ENCODE measurements around the gene ALX1. TPM values are rescaled to one million over a fixed set of nuclear protein-coding genes. Genes with fewer than 3 reads are reported as not detected.

The ALX1 gene
- polyA plus RNA-seq, 1 experiment, result not detected

DNA sequence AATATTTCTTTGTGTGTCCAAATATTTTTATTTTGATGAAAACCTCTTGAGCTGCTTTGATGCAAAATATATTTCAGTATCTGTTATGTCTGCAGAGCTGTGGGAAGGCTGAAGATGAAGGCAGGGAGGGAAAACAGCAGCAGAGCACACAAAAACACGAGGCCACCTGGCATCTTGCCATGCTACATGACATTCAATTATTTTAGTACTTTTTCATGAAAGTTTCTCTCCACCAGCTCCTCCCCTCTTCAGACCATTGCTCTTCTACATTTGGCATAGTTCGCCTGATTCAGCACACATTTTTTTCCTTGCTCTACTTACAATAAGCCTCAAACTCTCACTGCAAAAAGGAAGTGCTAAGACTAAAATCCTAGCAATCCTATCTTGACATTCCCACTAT is 4.6 kb upstream of the ALX1 start:
- POLR2A ChIA-PET, result no interaction called here
- peaks cover 24% of the 10 kb centered on the region for H3K27me3 ChIP-seq (ENCODE audit: control insufficient read depth, insufficient read depth, low read length)

DNA sequence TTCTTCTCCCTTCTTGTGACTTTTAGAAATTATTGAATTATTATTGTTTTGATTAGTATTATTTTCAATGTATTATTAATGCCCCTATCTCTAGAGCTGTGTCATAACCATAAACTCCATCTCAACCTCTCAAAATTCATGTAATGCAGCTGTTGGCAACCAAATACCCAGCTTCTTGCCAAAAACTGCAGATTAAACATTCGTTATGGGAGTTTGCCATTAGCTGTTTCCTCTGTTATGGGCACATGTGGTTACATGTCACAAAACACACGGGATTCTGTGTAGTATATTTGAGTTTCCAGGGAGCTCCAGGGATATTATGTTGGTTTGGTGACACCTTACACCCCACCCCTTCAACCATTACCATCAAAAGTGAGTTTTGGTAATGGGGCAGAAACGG is 2.8 kb upstream of the ALX1 start:
- TF ChIP-seq, protein P1, sequence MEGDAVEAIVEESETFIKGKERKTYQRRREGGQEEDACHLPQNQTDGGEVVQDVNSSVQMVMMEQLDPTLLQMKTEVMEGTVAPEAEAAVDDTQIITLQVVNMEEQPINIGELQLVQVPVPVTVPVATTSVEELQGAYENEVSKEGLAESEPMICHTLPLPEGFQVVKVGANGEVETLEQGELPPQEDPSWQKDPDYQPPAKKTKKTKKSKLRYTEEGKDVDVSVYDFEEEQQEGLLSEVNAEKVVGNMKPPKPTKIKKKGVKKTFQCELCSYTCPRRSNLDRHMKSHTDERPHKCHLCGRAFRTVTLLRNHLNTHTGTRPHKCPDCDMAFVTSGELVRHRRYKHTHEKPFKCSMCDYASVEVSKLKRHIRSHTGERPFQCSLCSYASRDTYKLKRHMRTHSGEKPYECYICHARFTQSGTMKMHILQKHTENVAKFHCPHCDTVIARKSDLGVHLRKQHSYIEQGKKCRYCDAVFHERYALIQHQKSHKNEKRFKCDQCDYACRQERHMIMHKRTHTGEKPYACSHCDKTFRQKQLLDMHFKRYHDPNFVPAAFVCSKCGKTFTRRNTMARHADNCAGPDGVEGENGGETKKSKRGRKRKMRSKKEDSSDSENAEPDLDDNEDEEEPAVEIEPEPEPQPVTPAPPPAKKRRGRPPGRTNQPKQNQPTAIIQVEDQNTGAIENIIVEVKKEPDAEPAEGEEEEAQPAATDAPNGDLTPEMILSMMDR (IDR thresholded peaks at IDR 0.05; ENCODE audit: insufficient read depth, low read depth, low read length), result no peak
- no peak for DNase-seq (ENCODE audit: low read depth)
- H3K36me3 ChIP-seq (ENCODE audit: control insufficient read depth, insufficient read depth, low read length), result no peaks in the 10 kb centered on the region
- ChIA-PET CTCF (no interaction called here), POLR2A (no interaction called here)
- peaks cover 32% of the 10 kb centered on the region for H3K27me3 ChIP-seq (ENCODE audit: control insufficient read depth, insufficient read depth, low read length)
- no peak overlapping the region for H3K4me3 ChIP-seq (ENCODE audit: low read depth, low read length)

More for the DNA sequence above, 4.6 kb upstream of the ALX1 start:
- Histone ChIP-seq H3K4me3 (ENCODE audit: low read depth, low read length) (no peak overlapping the region), H3K36me3 (ENCODE audit: control insufficient read depth, insufficient read depth, low read length) (no peaks in the 10 kb centered on the region)
- DNase-seq (ENCODE audit: low read depth), result no peak
- TF ChIP-seq, protein P1 (IDR thresholded peaks at IDR 0.05; ENCODE audit: insufficient read depth, low read depth, low read length), result no peak
- CTCF ChIA-PET, result no interaction called here

DNA sequence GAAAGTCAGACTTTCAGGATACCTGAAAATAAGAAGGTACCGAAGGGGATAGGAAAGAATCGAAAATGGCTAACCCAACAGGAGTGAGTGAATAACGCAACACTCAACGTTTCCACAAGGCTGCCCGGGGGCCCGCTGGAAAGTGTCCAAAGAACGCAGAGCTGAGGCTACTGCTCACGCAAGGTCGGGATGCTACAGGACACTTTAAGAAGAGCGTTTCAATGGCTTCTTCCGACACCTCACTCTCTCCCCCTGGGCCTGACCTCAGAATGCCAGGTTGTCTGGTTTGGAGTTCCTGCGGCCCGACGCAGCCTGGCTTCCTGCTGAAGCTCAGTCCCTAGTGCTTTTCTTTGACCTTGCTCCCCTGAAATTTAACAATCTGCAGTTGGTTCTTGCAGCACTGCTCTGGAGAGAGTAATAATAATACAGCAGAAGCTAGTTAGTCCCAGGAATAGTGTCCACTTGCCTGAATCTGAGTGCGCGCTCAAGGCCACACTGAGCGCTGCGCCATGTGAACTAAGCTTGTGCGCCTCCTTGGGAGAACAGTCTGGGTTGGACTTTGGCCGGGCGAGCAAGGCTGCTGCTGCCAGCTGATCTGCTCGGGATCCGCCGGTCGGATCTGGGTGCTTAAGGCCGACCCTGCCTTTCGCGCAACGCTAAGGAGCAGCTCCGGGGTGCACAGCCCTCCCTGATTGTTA is 2.0 kb upstream of the ALX1 start:
- Histone ChIP-seq H3K4me3 (ENCODE audit: low read depth, low read length) (no peak overlapping the region), H3K36me3 (ENCODE audit: control insufficient read depth, insufficient read depth, low read length) (no peaks in the 10 kb centered on the region), H3K27me3 (ENCODE audit: control insufficient read depth, insufficient read depth, low read length) (peaks cover 32% of the 10 kb centered on the region)
- CTCF ChIA-PET, result no interaction called here
- no peak for DNase-seq (ENCODE audit: low read depth)
- TF ChIP-seq, protein P1 (IDR thresholded peaks at IDR 0.05; ENCODE audit: insufficient read depth, low read depth, low read length), result no peak
- POLR2A ChIA-PET, result no interaction called here

DNA sequence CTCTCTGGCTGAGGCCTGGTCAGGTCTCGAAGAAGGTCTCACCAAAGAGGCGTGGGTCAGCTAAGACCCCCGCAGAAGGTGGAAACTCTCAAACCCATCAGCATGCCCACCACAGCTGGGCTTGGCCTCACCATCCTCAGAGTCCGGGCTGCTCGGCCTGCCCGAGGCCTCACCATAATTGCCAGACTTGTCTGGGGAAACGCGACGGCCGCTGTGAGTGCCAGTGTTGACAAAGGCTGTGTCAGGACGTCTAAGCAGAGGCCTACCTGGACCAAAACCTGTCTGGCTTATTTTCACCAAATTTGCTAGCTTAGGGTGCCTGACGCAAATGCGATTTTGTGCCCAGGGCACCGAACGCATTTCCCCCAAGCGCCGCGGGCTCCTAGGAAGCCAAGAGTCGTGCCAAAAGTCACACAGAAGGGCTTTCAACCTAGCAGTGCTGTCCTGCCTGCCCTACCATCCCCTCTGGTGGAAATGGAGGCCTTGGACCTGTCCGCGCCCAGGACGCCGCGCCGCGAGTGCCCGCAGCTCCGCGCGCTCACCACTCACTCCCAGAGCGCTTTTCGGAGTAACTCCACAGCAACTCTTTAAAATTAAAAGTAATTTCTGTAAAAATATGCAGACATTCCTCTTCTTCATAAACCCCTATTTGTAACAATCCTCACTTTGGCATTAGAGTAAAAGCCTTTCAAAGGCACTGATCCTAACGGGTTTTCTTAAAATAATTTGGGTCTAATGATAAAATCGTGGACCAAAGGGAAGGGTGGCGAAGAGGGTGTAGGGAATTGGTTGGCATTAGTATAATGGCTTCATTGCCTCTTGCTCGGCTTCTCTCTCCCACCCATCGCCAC is 1.2 kb upstream of the ALX1 start:
- ChIA-PET POLR2A (no interaction called here), CTCF (no interaction called here)
- Histone ChIP-seq H3K36me3 (ENCODE audit: control insufficient read depth, insufficient read depth, low read length) (no peaks in the 10 kb centered on the region), H3K4me3 (ENCODE audit: low read depth, low read length) (no peak overlapping the region), H3K27me3 (ENCODE audit: control insufficient read depth, insufficient read depth, low read length) (peaks cover 25% of the 10 kb centered on the region)
- TF ChIP-seq, protein P1 (IDR thresholded peaks at IDR 0.05; ENCODE audit: insufficient read depth, low read depth, low read length), result no peak
- no peak for DNase-seq (ENCODE audit: low read depth)

DNA sequence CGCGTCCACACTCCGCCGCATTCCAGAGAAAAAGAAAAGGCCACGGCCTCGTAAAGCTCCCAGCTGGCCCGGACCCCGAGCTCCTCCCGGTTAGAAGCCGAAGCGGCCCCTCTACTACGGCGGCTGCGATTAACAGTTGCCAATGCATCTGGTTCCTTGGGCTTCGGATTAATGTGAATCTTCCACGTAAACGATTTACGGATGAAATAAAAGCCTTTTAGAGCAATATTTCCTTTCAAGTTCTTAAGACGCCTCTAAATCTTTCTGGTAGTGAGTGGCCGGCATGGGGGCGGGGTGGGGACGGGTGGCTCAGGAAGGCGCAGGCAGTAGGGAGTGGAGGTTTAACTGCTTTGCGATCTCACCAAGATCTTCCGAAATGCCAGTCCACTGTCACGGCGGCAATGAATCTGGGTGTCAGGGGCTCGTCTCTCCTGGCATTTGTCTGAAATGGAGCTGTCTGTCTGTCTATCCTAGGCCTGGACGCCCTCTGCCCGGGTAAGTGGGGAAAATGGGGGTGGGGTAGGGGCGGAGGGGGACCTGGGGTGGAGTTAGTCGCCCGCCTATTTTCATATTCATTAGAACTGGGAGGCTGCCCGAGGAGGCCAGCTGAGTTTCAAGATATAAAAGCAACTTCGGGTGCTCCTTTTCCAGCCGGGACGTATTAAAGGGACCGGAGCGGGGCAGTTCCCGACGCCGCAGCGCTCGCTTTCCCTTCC is 413 bp upstream of the ALX1 start:
- TF ChIP-seq, protein P1 (IDR thresholded peaks at IDR 0.05; ENCODE audit: insufficient read depth, low read depth, low read length), result no peak
- CTCF ChIA-PET, result no interaction called here
- H3K4me3 ChIP-seq (ENCODE audit: low read depth, low read length), result peak overlapping the region; percentile 43
- POLR2A ChIA-PET, result no interaction called here
- peaks cover 22% of the 10 kb centered on the region for H3K27me3 ChIP-seq (ENCODE audit: control insufficient read depth, insufficient read depth, low read length)
- no peak for DNase-seq (ENCODE audit: low read depth)
- no peaks in the 10 kb centered on the region for H3K36me3 ChIP-seq (ENCODE audit: control insufficient read depth, insufficient read depth, low read length)

Data from BJ (cell line).